NCI-H345 (cell line): ENCODE data around the gene PDE3B.
"Not testable (repeated sequence)": the region's sequence is repeated elsewhere in the genome, so short reads cannot be mapped to it uniquely, and the experiment has no call there.

ENCODE experiments used
- DNase-seq: peaks from one replicate; lab custom pipeline; 2025; lab: John Stamatoyannopoulos, UW

PDE3B gene

GRCh38 chr11:14809466-14809865, 165.9 kb downstream of the PDE3B start:
- DNase-seq, result no peak

- no peak for DNase-seq
Observed at GRCh38 chr11:14812757-14813156, 169.2 kb downstream of the PDE3B start.

DNA sequence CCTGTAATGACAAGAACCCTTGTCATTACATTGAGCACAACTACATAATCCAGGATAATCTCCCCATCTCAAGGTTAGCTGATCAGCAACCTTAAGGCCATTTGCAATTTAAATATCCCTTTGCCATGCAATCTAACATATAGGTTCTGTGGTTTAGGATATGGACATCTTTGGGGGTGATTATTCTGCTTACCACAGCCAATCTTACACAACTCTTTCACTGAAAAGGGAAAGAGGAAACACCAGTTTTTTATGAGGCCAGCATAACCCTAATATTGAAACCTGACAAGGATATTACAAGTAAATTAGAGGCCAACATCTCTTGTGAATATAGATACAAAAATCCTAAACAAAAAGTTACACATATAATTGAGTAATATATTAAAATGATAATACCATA, 169.9 kb downstream of the PDE3B start:
- DNase-seq, result no peak

- DNase-seq, result no peak
Observed at GRCh38 chr11:14818779-14819178, 175.2 kb downstream of the PDE3B start.

- DNase-seq, result no peak
Observed at GRCh38 chr11:14819596-14819995, 176.0 kb downstream of the PDE3B start.

DNA sequence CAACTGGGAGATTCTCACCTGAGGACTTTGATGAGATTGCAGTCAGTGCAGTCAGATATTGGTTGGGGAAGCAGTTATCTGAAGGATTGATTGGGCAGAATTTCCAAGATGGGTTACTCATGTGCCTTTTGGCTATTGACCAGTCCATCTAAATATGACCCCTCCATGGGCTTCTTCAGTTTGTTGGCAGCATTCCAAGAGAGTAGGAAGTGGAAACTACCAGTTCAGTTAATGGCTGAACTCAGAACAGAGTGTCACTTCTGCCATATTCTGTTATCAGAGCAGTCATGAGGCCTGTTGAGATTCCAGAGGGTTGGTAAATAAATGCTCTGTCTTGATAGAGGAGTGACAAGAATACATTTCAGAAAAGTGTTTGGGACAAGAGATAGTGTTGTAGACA, 177.4 kb downstream of the PDE3B start:
- no peak for DNase-seq

GRCh38 chr11:14826600-14826999, 183.0 kb downstream of the PDE3B start:
- DNase-seq, result no peak

GRCh38 chr11:14835496-14836492, 192.2 kb downstream of the PDE3B start:
- no peak for DNase-seq

GRCh38 chr11:14842002-14842401, 198.4 kb downstream of the PDE3B start:
- no peak for DNase-seq

- DNase-seq, result peak; percentile 12
Observed at GRCh38 chr11:14852571-14853177, 209.1 kb downstream of the PDE3B start.

GRCh38 chr11:14854057-14854456, 210.5 kb downstream of the PDE3B start:
- no peak for DNase-seq

DNA sequence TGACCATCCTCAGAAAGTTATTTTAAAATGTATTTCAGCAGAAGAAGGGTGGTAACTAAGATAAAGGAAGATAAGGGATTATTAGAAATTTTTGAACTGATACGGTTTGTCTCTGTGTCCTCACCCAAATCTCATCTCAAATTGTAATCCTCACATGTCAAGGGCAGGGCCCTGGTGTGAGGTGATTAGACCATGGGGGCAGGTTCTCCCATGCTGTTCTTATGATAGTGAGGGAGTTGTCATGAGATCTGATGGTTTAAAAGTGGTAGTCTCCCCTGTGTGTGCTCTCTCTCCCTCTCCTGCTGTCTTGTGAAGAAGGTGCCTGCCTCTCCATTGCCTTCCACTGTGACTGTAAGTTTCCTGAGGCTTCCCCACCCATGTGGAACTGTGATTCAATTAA, 212.3 kb downstream of the PDE3B start:
- no peak for DNase-seq

- DNase-seq, result no peak
Observed at GRCh38 chr11:14857621-14858020, 214.0 kb downstream of the PDE3B start.

GRCh38 chr11:14858404-14858803, 214.8 kb downstream of the PDE3B start:
- no peak for DNase-seq

GRCh38 chr11:14860511-14860910, 216.9 kb downstream of the PDE3B start:
- DNase-seq, result no peak

DNA sequence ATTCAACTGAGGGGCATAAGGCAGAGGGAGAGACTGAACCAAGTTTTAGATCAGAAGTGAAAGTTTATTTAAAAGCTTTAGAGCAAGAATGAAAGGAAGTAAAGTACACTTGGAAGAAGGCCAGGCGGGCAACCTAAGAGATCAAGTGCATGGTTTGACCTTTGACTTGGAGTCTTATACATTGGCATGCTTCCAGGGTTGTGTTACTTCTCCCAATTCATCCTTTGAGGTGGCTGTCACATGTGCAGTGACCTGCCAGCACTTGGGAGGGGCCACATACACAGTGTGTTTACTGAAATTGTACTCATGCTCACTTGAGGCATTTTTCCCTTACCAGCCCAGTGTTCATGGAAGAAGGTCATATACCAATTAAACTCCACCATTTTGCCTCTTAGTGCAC, 218.1 kb downstream of the PDE3B start:
- DNase-seq, result no peak

- DNase-seq, result not testable (repeated sequence)
Observed at GRCh38 chr11:14863775-14864174, 220.2 kb downstream of the PDE3B start.

- no peak for DNase-seq
Observed at GRCh38 chr11:14872032-14872431, 228.4 kb downstream of the PDE3B start.

GRCh38 chr11:14873632-14874031, 230.0 kb downstream of the PDE3B start:
- no peak for DNase-seq

DNA sequence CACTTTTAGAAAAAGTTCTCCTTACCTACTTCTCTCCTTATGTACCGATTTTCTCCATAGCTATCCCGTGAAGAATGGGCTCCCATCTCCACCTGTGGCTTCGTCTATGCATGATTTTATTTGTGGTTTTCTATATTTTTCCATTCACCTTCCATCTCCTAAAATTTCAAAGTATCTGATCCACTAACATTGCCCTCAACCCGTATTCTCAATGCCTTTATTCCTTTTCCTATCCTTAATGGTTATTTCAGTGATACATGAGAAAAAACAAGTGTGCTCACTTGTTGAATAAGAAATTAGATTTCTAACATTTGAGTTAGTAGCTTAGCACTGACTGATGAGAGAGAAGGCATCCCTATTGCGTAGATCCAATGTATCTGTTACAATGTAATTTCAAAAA, 231.6 kb downstream of the PDE3B start:
- DNase-seq, result no peak

DNA sequence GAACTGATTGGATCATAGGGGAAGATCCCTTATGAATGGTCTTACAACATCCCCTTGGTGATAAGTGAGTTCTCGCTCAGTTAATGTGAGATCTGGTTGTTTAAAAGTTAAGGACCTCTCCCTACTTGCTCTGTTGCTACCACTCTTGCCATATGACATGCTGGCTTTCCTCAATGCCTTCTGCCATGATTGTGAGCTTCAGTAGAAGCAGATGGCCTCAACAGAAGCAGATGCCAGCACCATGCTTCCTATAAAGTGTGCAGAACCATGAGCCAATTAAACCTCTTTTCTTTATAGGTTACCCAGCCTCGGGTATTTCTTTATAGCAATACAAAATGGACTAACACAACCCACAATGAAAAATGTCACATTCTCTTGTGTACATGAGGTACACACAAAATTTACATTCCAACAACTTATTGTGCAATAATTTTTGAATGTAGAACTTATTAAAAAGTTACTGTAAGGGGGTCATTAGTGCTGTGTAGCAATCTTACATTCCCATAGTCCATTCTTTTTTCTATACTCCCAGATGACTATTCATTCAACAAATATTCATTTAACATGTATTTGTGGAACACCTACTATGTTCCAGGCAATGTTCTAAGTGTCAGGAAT, 238.1 kb downstream of the PDE3B start:
- no peak for DNase-seq

GRCh38 chr11:14882196-14882595, 238.6 kb downstream of the PDE3B start:
- DNase-seq, result no peak

DNA sequence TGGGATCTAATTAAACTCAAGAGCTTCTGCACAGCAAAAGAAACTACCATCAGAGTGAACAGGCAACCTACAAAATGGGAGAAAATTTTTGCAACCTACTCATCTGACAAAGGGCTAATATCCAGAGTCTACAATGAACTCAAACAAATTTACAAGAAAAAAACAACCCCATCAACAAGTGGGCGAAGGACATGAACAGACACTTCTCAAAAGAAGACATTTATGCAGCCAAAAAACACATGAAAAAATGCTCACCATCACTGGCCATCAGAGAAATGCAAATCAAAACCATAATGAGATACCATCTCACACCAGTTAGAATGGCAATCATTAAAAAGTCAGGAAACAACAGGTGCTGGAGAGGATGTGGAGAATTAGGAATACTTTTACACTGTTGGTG, 240.1 kb downstream of the PDE3B start:
- DNase-seq, result not testable (repeated sequence)
